GM12865 (cell line): ENCODE measurements around the gene WDFY3.

ENCODE experiments used
- DNase-seq: peaks from one replicate; pipeline ENCODE4 v3.0.0; 2010; ENCODE audit warnings: low read depth
- H3K4me3 ChIP-seq: 2 replicates; pipeline ENCODE4 v1.5.1; 2011; ENCODE audit warnings: mild to moderate bottlenecking, low read depth, low read length, control low read depth
- TF ChIP-seq, protein P1 (sequence below): IDR thresholded peaks from 2 replicates; pipeline ENCODE4 v1.5.1; 2011; ENCODE audit warnings: low read length, control low read depth, low read depth, inconsistent platforms; ENCODE audit not compliant: insufficient read depth; ENCODE audit errors: missing control alignments

The WDFY3 gene

DNA sequence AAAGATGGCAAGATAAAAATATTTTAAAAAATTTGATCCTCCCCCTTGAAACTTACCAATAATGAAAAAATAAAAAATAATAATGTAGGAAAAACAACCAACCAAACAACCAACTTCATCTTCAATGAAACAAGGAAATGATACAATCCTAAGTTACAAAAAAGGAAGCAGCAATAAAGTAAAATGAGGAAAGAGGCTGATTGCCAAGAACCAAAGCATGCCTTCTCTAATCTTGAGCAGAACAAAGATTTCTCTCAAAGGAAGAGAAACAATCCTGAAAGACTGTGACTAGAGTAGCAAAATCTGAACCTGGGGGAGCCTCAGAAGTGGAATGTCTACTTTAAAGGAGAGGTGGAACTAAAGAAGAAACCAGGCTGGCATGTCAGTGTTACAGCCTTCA is 10.9 kb upstream of the WDFY3 start:
- TF ChIP-seq, protein P1, sequence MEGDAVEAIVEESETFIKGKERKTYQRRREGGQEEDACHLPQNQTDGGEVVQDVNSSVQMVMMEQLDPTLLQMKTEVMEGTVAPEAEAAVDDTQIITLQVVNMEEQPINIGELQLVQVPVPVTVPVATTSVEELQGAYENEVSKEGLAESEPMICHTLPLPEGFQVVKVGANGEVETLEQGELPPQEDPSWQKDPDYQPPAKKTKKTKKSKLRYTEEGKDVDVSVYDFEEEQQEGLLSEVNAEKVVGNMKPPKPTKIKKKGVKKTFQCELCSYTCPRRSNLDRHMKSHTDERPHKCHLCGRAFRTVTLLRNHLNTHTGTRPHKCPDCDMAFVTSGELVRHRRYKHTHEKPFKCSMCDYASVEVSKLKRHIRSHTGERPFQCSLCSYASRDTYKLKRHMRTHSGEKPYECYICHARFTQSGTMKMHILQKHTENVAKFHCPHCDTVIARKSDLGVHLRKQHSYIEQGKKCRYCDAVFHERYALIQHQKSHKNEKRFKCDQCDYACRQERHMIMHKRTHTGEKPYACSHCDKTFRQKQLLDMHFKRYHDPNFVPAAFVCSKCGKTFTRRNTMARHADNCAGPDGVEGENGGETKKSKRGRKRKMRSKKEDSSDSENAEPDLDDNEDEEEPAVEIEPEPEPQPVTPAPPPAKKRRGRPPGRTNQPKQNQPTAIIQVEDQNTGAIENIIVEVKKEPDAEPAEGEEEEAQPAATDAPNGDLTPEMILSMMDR, result no peak
- H3K4me3 ChIP-seq, result no peak overlapping the region
- no peak for DNase-seq

DNA sequence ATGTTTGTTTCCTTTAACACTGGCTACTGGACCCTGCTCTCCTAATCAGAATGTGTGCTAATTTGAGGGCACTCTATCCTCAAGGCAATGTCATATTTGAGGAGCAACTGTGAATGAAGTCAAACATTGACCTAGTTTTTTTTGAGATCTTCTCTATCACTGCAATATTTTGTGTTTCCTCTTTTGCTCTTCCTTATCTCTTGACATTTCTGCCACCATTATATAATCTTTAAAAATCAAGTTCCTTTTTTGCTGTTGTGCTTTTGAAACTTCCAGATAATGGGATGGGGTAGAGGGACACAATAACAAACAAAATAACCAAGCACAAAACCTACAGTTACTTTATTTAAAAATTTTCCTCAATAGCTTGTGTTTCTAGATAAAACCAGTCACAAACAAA is 7.4 kb upstream of the WDFY3 start:
- no peak for DNase-seq
- TF ChIP-seq, protein P1, result no peak

DNA sequence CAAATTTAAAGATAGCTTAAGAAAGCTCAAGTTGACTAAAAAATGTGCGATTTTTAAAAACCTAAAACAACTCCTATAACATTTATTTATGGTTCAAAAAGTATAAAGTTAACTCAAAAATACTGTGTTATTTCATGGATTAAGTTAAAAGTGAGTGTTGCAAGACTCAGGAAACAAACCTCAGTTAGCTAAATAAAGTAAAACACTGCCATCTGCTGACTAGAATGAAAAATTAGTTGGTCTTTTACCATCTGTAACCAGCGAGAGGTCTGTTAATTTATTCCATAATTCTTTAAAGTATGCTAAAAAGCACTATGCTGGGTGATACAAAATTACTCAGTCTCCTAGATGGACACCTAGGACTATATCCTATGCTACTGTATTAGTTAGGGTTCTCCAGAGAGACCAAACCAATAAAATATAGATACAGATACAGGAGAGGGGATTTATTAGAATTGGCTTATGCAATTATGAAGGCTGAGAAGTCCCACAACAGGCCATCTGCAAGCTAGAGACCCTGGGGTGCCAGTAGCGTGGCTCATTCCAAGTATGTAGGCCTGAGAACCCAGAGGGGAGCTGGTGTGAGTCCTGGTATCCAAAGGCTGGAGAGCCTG is 4.9 kb upstream of the WDFY3 start:
- TF ChIP-seq, protein P1, result no peak
- DNase-seq, result peak; percentile 39
- no peak overlapping the region for H3K4me3 ChIP-seq

More for the DNA sequence above, 7.4 kb upstream of the WDFY3 start:
- H3K4me3 ChIP-seq, result no peak overlapping the region

DNA sequence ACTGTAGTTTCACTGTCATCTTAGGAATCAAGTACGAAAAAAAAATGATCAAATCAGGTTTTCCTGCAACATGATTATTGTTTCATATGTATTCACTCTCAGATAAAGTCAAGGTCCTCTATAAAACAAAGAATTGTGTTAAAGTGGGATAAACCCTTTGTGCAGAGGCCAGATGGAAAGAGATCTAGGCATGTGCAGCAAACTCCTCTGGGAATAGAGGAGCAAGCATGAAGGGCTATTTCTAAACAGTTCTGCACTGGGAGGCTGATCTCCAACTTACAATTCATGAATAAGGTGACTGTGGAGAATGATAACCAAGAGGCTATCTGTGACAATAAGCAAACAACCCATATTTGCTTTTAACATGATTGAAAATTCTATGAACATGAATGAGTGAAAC is 2.4 kb upstream of the WDFY3 start:
- DNase-seq, result no peak
- no peak overlapping the region for H3K4me3 ChIP-seq
- TF ChIP-seq, protein P1, result no peak

DNA sequence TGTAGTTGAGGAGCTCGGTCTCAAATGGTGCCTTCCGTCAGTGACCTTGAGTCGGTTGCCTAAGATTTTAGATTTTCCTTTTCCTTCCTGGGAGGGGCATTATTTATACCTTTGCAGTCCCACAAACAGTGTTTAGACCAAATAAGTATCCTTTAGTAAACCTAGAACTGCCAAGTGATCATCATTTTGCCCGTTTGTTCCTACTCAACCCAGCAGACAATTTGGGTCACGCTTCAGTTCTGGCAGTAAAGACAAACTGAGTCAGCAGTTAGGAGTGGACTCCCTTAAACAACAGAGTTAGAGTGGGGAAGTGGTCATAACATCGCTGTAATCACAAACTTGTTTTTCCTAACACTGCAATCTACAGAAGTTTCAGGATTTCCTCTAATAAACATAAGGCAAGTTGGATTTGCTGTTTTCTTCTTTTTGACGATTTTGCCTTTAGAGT is 777 bp upstream of the WDFY3 start:
- TF ChIP-seq, protein P1, result no peak
- no peak for DNase-seq
- H3K4me3 ChIP-seq, result peak overlapping the region; percentile 54; the same call in 1 of the 2 replicates

DNA sequence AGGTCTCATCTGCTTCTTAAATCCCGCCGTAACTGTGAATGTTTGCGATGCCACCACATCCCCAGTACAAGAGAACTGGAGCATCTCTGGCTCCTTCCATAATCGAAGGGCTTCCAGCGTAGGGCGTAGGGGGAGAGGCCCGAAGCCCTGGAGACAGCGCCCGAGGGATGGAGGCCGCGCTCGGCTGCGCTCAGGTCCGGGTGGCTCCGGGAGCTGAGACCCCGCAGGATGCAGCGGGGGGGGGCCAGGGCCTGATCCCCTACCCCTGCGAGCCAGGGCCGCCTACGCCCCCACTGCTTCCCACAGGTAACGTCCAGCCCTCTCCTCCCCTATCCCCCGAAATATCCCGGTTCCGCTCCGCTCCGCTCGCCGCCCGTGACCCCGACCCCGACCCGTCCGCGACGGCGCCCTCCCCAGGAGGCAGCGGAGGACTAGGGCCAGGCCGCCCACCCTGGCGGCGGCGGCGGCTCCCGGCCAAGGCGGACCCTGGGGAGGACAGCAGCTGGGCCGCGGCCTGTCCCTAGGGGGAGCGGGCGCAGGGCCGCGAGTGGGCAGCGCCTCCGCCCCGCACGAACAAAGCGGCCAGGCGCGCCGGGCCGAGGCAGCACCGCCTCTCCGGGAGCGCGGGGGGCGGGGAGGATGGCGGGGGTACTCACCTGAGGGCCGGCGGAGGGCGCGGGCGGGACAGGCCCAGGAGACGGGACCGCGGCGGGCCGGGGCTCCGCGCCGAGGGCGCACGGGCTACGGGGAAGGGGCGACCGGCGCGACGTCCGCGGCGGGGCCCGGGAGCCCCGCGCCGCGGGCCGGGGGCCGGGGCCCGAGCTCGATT is 723 bp downstream of the WDFY3 start:
- peak; percentile 18 for DNase-seq
- H3K4me3 ChIP-seq, result peak overlapping the region; percentile 67
- TF ChIP-seq, protein P1, result no peak
